AG09309 (cell line): ENCODE results near the gene CATSPERZ.

ENCODE experiments used
- DNase-seq: peaks from one replicate; pipeline ENCODE4 v3.0.0-alpha.2; 2010; ENCODE audit warnings: low read depth
- H3K4me3 ChIP-seq: 2 replicates; pipeline ENCODE4 v1.5.1; 2011; ENCODE audit warnings: mild to moderate bottlenecking, low read depth, low read length, moderate library complexity; ENCODE audit not compliant: control insufficient read depth
- CTCF ChIP-seq: IDR thresholded peaks from 2 replicates; pipeline ENCODE4 v1.5.1; 2011; ENCODE audit warnings: mild to moderate bottlenecking, low read depth, low read length, inconsistent platforms; ENCODE audit not compliant: insufficient read depth, control insufficient read depth; ENCODE audit errors: missing control alignments

The CATSPERZ gene

DNA sequence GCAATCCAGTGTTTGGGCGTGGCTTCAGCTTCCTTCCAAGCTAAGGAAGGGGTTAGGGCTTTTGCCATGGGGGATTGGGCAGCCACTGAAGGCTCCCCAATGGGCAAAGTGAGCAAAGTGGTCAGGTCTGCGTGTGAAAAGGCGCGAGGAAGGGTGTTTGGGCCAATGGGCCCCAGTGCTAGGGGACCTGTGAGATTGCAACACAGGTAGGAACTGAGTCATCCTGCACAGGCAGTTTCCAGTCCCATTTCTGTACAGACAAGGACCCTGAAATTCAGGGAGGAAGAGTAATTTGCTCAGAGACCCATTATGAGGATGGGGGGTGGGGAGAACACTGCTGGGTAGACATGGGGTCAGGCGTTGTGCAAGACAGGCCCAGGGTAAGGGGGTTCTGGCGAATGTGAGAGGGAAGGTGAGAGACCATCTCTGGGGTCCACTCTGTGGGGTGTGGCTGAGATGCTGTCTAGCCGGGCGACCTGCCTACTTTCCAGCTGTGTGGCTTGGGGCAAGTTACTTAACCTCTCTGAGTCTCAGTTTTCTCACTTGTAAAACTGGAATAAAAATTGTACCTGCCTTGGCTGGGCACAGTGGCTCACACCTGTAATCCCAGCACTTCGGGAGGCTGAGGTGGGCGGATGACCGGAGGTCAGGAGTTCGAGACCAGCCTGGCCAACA, 47.2 kb downstream of the CATSPERZ start:
- DNase-seq: no peak
- no peak overlapping the region for H3K4me3 ChIP-seq
- TF ChIP-seq CTCF: no peak

DNA sequence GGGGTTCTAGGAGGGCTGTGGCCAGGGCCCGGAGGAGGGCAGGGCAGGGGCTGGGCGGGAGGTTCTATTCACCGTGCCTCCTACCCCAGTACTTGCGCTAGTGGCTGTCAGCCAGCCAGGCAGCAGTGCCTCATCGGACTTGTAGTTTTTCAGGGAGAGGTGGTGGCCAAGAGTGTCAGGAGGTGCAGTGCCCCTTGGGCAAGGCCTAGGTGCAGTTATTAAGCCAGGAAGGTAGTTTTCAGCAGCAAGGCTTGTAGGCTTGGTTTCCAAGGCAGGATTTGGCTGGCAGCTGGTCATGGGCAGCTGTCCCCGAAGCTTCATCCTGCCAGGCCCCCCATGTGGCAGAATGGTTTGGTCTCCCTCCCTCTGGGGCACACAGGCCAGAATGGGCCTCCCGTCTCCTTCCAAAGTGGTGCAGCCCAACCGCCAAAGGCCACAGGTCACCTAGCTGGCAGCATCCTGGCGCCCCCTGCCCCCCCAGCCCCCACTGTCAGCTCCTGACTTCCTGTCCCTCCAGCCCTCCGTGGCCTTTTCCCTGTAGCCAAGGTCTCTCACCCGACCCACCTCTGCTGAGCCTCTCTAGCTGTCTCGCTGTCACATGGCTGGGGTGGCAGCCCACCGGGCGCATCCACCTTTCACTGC, 48.3 kb downstream of the CATSPERZ start:
- no peak overlapping the region for H3K4me3 ChIP-seq
- no peak for DNase-seq
- no peak for TF ChIP-seq CTCF

DNA sequence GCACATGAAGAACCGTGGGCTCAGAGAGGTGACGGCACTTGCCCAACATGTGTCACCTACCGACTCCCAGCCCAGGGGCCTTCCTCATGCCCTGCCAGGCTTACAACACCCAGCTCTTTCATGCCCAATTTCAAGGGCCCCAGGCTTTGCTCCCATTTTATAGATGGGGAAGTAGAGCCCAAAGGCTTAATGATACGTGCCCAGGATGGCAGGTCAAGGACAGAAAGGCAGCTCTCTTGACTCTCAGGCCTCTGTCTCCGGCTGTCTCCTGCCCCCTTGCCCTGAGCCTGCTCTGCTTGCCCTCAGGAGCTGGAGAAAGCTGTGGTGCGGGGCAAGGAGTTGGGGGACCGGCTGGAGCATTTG, 48.8 kb downstream of the CATSPERZ start:
- no peak overlapping the region for H3K4me3 ChIP-seq
- TF ChIP-seq CTCF: no peak
- no peak for DNase-seq

GRCh38 chr11:64349404-64349803, 49.2 kb downstream of the CATSPERZ start:
- DNase-seq: no peak
- TF ChIP-seq CTCF: no peak
- no peak overlapping the region for H3K4me3 ChIP-seq

DNA sequence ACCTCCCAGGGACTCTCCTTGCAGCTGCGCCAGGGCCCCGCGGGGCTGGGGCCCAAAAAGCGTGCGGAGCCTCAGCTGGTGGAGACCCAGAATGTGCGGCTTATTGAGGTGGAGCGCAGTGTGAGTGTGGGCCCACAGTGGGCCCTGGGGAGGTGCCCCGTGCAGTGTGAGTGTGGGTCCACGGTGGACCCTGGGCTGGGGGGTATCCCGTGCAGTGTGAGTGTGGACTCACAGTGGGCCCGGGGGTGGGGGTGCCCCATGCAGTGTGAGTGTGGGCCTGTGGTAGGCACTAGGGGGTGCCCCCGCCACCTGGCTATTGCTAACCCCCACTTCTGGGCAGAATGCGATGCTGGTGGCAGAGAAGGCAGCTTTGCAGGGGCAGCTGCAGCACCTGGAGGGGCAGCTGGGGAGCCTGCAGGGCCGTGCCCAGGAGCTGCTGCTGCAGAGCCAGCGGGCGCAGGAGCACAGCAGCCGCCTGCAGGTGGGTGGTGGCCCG, 51.0 kb downstream of the CATSPERZ start:
- H3K4me3 ChIP-seq: no peak overlapping the region
- no peak for TF ChIP-seq CTCF
- no peak for DNase-seq

DNA sequence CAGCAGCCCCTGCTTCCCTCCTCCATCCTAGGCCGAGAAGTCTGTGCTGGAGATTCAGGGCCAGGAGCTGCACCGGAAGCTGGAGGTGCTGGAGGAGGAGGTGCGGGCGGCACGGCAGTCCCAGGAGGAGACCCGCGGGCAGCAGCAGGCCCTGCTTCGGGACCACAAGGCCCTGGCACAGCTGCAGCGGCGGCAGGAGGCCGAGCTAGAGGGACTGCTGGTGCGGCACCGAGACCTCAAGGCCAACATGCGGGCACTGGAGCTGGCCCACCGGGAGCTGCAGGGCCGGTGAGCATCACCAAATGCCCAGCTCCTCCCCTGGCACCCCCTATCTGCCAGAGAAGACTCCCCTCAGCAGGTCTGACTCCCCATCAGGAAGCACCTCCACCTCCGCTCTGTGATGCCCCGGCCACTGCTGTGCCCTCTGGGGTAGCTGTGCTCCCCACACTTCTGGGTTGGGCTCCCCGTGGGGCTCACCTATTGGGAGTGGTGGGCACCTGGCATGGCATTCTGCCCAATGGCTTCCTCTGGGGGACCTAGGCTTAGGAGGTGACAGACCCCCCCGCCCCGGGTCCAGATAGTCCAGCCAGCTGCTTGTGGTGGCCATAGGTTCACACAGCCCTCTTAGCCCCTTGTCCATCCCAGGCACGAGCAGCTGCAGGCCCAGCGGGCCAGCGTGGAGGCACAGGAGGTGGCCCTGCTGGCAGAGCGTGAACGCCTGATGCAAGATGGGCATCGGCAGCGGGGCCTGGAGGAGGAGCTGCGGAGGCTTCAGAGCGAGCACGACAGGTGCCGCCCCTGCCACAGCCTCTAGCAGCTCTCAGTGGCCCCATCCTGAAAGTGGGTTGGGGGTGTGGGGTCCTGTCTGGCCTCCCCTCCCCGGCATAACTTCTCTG, 52.2 kb downstream of the CATSPERZ start:
- no peak for DNase-seq
- no peak overlapping the region for H3K4me3 ChIP-seq
- no peak for TF ChIP-seq CTCF
